Measurements from ENCODE around the gene MDH2. TPM values are rescaled to one million over a fixed set of nuclear protein-coding genes. Genes with fewer than 3 reads are reported as not detected.

MDH2 gene
- total RNA-seq (2022; extraction: Qiagen RNA extraction; ENCODE audit: low read depth), result 339 to 400 TPM (median 372 TPM) in 5 replicates

GRCh38 chr7:76047811-76048667 lies at the start of gene MDH2, which contains the start of gene STYXL1:
Gene MDH2 (plus strand): TSS chr7:76048106. CDS start chr7:76048161, 55 bp downstream.
Gene STYXL1 (minus strand): TSS chr7:76048000. CDS start chr7:76030523, 17,477 bp downstream.

Other genes starting within 250 kb of the MDH2 start
- gene CCL24, start 234.3 kb upstream of the MDH2 start, total RNA-seq (2022; extraction: Qiagen RNA extraction; ENCODE audit: low read depth), result not detected in 5 replicates
- gene RHBDD2, start 169.1 kb upstream of the MDH2 start, total RNA-seq (2022; extraction: Qiagen RNA extraction; ENCODE audit: low read depth), result 62.5 to 93.2 TPM (median 90.3 TPM) in 5 replicates
- gene POR, start 133.0 kb upstream of the MDH2 start, total RNA-seq (2022; extraction: Qiagen RNA extraction; ENCODE audit: low read depth), result 105 to 178 TPM (median 160 TPM) in 5 replicates
- gene TMEM120A, start 53.5 kb upstream of the MDH2 start, total RNA-seq (2022; extraction: Qiagen RNA extraction; ENCODE audit: low read depth), result 34.8 to 47.6 TPM (median 44.6 TPM) in 5 replicates
- 37.3 to 50.3 TPM (median 44.8 TPM) in 5 replicates for gene STYXL1, start 106 bp upstream of the MDH2 start, total RNA-seq (2022; extraction: Qiagen RNA extraction; ENCODE audit: low read depth)
- 5.8 to 11.6 TPM (median 10.0 TPM) in 5 replicates for gene SRRM3, start 153.8 kb downstream of the MDH2 start, total RNA-seq (2022; extraction: Qiagen RNA extraction; ENCODE audit: low read depth)